HepG2 (cell line): ENCODE results near the gene ELOVL2. TPM values are rescaled to one million over a fixed set of nuclear protein-coding genes. Genes with fewer than 3 reads are reported as not detected.

ENCODE experiments used
- ATAC-seq: fragments of 200-7000 bp; cut with Tn5 transposase; 3 replicates; pipeline ENCODE4 v1.9.1; 2020; ENCODE audit warnings: mild to moderate bottlenecking, moderate library complexity
- BruUV-seq: library from RNA; stranded (reverse); fragments of 400-500 nt; replicated peaks from 2 replicates; lab custom pipeline; 2021; lab: Mats Ljungman, UMichigan
- CTCF ChIA-PET: fragments of 300-600 bp; formaldehyde crosslinking; extraction: SDS; loops from one replicate; lab custom pipeline; 2021; ENCODE audit warnings: low total read pairs, inconsistent platforms, low intra/inter-chr PET ratio; lab: Yijun Ruan, JAX
- POLR2A ChIA-PET: fragments of 350-600 bp; sonication (Branson Sonifier 250); formaldehyde crosslinking; loops from one replicate; lab custom pipeline; 2020; ENCODE audit warnings: antibody characterized with exemption, inconsistent platforms; lab: Yijun Ruan, JAX
- DNase-seq: peaks from one replicate; pipeline ENCODE4 v3.0.0-alpha.2; 2015; ENCODE audit warnings: low spot score
- FAIRE-seq: peaks from 3 replicates; lab custom pipeline; 2011; peaks lifted over from hg19 to GRCh38; lab: Jason Lieb, UNC
- H2AFZ ChIP-seq: one replicate; pipeline ENCODE4 v1.6.1; 2011; ENCODE audit warnings: low read length, inconsistent platforms
- H3K27ac ChIP-seq: fragments of 300-600 bp; 3 replicates; pipeline ENCODE4 v1.8.0; 2011; ENCODE audit warnings: mixed run types, mild to moderate bottlenecking, mixed read lengths, low read length, inconsistent platforms; ENCODE audit not compliant: insufficient read depth; ENCODE audit errors: extremely low read length
- H3K27me3 ChIP-seq, 2 experiments: fragments of 200-600 bp in 1 of 2; 2 replicates in 1 of 2; 3 replicates in 1 of 2; pipeline versions ENCODE4 v1.6.0 to v1.8.0; 2011; ENCODE audit warnings: low read length in 2 of 2, mild to moderate bottlenecking in 2 of 2, moderate library complexity in 2 of 2, inconsistent platforms in 1 of 2; ENCODE audit not compliant: insufficient read depth in 2 of 2, control insufficient read depth in 1 of 2
- H3K36me3 ChIP-seq, 2 experiments: fragments of 200-600 bp in 1 of 2; replicated peaks in 1 of 2; 2 replicates in 1 of 2; 3 replicates in 1 of 2; pipeline versions ENCODE4 v1.5.1 to v1.8.0; 2011; ENCODE audit warnings: low read length in 2 of 2, inconsistent platforms in 1 of 2; ENCODE audit not compliant: insufficient read depth in 2 of 2, control insufficient read depth in 1 of 2
- H3K4me1 ChIP-seq: 2 replicates; pipeline ENCODE4 v1.5.1; 2012; ENCODE audit warnings: low read length, inconsistent platforms; ENCODE audit not compliant: insufficient read depth
- H3K4me2 ChIP-seq: 2 replicates; pipeline ENCODE4 v1.6.0; 2011; ENCODE audit warnings: low read depth, low read length, inconsistent platforms
- H3K4me3 ChIP-seq, 3 experiments: fragments of 200-600 bp in 1 of 3; sonication (generic), shearing (Covaris generic) in 1 of 3; replicated peaks in 1 of 3; 2 replicates each; pipeline ENCODE4 v1.5.1; 2011 to 2016; ENCODE audit warnings: low read length in 3 of 3, inconsistent platforms in 2 of 3, low read depth in 2 of 3, mild to moderate bottlenecking in 2 of 3, control low read depth in 1 of 3, mixed read lengths in 1 of 3; ENCODE audit not compliant: insufficient read depth in 1 of 3
- H3K79me2 ChIP-seq: one replicate; pipeline ENCODE4 v1.6.1; 2011; ENCODE audit warnings: low read length, inconsistent platforms; ENCODE audit not compliant: insufficient read depth
- H3K9ac ChIP-seq: 2 replicates; pipeline ENCODE4 v1.6.0; 2011; ENCODE audit warnings: mild to moderate bottlenecking, low read depth, low read length, inconsistent platforms; ENCODE audit not compliant: insufficient read depth
- H3K9me3 ChIP-seq: 2 replicates; pipeline ENCODE4 v1.5.1; 2012; ENCODE audit warnings: mild to moderate bottlenecking, low read length
- H4K20me1 ChIP-seq: 2 replicates; pipeline ENCODE4 v1.6.0; 2011; ENCODE audit warnings: inconsistent platforms, mild to moderate bottlenecking, low read length, moderate library complexity; ENCODE audit not compliant: insufficient read depth
- DPF2 ChIP-seq: sonication (generic); formaldehyde crosslinking; IDR thresholded peaks from 2 replicates; pipeline ENCODE4 v1.4.0; 2020; ENCODE audit warnings: mild to moderate bottlenecking, low read depth, missing genetic modification reagents, borderline replicate concordance
- ETV6 ChIP-seq: sonication (generic); formaldehyde crosslinking; conservative IDR thresholded peaks from 2 replicates; pipeline ENCODE4 v1.4.0; 2020; ENCODE audit warnings: missing genetic modification reagents
- GABPB1 ChIP-seq: IDR thresholded peaks from 2 replicates; pipeline ENCODE4 v1.6.1; 2016; ENCODE audit warnings: mild to moderate bottlenecking, missing genetic modification reagents, moderate library complexity, missing compliant biosample characterization
- IKZF5 ChIP-seq: IDR thresholded peaks from 2 replicates; pipeline ENCODE4 v1.6.1; 2018; ENCODE audit warnings: missing genetic modification reagents, mild to moderate bottlenecking, missing compliant biosample characterization
- NFIB ChIP-seq: sonication (generic); formaldehyde crosslinking; IDR thresholded peaks from 2 replicates; pipeline ENCODE4 v1.9.0; 2021; ENCODE audit warnings: missing genetic modification reagents, mild to moderate bottlenecking, borderline replicate concordance
- NFKB2 ChIP-seq: sonication (generic); formaldehyde crosslinking; IDR thresholded peaks from 2 replicates; pipeline ENCODE4 v1.4.0; 2020; ENCODE audit warnings: missing genetic modification reagents, borderline replicate concordance
- PRPF4 ChIP-seq: fragments of 200-400 bp; formaldehyde crosslinking; IDR thresholded peaks from 2 replicates; pipeline ENCODE4 v1.6.1; 2016; ENCODE audit warnings: low read length, low read depth; ENCODE audit not compliant: poor library complexity, severe bottlenecking
- SCMH1 ChIP-seq: sonication (generic); formaldehyde crosslinking; IDR thresholded peaks from 2 replicates; pipeline ENCODE4 v1.9.0; 2021; ENCODE audit warnings: missing genetic modification reagents, mild to moderate bottlenecking, borderline replicate concordance
- SETDB1 ChIP-seq: sonication (generic); formaldehyde crosslinking; IDR thresholded peaks from 2 replicates; pipeline ENCODE4 v1.5.1; 2020; ENCODE audit warnings: missing genetic modification reagents, mild to moderate bottlenecking, borderline replicate concordance
- SMAD3 ChIP-seq: sonication (generic); formaldehyde crosslinking; IDR thresholded peaks from 2 replicates; pipeline ENCODE4 v1.4.0; 2020; ENCODE audit warnings: missing genetic modification reagents
- SRF ChIP-seq: IDR thresholded peaks from 2 replicates; pipeline ENCODE4 v1.6.1; 2011; ENCODE audit warnings: mild to moderate bottlenecking, low read depth, low read length, moderate library complexity
- SUZ12 ChIP-seq: fragments of 150-350 bp; IDR thresholded peaks from 2 replicates; pipeline ENCODE4 v1.6.1; 2014; ENCODE audit warnings: low read depth, low read length
- TEAD2 ChIP-seq: sonication (generic); formaldehyde crosslinking; IDR thresholded peaks from 2 replicates; pipeline ENCODE4 v1.9.0; 2021; ENCODE audit warnings: missing genetic modification reagents
- YEATS4 ChIP-seq: sonication (generic); formaldehyde crosslinking; IDR thresholded peaks from 2 replicates; pipeline ENCODE4 v1.4.0; 2020; ENCODE audit warnings: missing genetic modification reagents, borderline replicate concordance
- ZBTB38 ChIP-seq: sonication (generic); formaldehyde crosslinking; IDR thresholded peaks from 2 replicates; pipeline ENCODE4 v1.5.1; 2020; ENCODE audit warnings: mild to moderate bottlenecking, missing genetic modification reagents
- ZEB1 ChIP-seq: IDR thresholded peaks from 2 replicates; pipeline ENCODE4 v1.6.1; 2012; ENCODE audit warnings: mild to moderate bottlenecking, low read depth, inconsistent platforms; ENCODE audit not compliant: insufficient replicate concordance
- ZNF446 ChIP-seq: sonication (generic); formaldehyde crosslinking; IDR thresholded peaks from 2 replicates; pipeline ENCODE4 v1.5.0; 2020; ENCODE audit warnings: mild to moderate bottlenecking, missing genetic modification reagents
- ZNF672 ChIP-seq: sonication (generic); formaldehyde crosslinking; IDR thresholded peaks from 2 replicates; pipeline ENCODE4 v1.8.1; 2022; ENCODE audit warnings: missing genetic modification reagents
- ZNF749 ChIP-seq: sonication (generic); formaldehyde crosslinking; IDR thresholded peaks from 2 replicates; pipeline ENCODE4 v1.8.0; 2022; ENCODE audit warnings: mild to moderate bottlenecking, missing genetic modification reagents, moderate library complexity, borderline replicate concordance
- ZSCAN22 ChIP-seq: sonication (generic); formaldehyde crosslinking; IDR thresholded peaks from 2 replicates; pipeline ENCODE4 v1.4.0; 2020; ENCODE audit warnings: mild to moderate bottlenecking, missing genetic modification reagents
- WGBS: methylation state at CpG from one replicate; pipeline ENCODE4 v1.1.6; 2017; ENCODE audit warnings: low lambda C conversion rate; 5-methylcytosine and 5-hydroxymethylcytosine counted together
- in situ Hi-C: cut with HindIII; loops from 2 replicates; pipeline ENCODE4 v1.10.0; 2017; ENCODE audit warnings: low pct_unique_long_range_greater_than_20kb; ENCODE audit not compliant: extremely low pct_ligation_motif_present
- intact Hi-C: fragments of 100-400 bp; cut with micrococcal nuclease; formaldehyde crosslinking; loops from one replicate; pipeline ENCODE4 v1.10.0; 2022; ENCODE audit not compliant: unreplicated experiment
- polyA plus RNA-seq, 8 experiments: library from polyadenylated mRNA; depleted of rRNA in 3 of 8; stranded (reverse) in 7 of 8; unstranded in 1 of 8; fragments of >200 nt; fragmentation: Illumina TruSeq in 4 of 8; extraction: Trizol in 4 of 8; gene quantifications; 2 replicates each; pipeline versions ENCODE4 v1.2.1 to v1.2.3, GENCODE V29; 2011 to 2016; ENCODE audit warnings: low read depth in 4 of 8, missing spikeins in 1 of 8, mixed read lengths in 1 of 8; ENCODE audit not compliant: insufficient read depth in 1 of 8
- total RNA-seq, 5 experiments: library from RNA; depleted of rRNA; stranded (reverse); fragments of >200 nt; fragmentation: Illumina TruSeq; extraction: Trizol; gene quantifications; 2 replicates each; pipeline ENCODE4 v1.2.3, GENCODE V29; 2016; ENCODE audit warnings: low read depth in 1 of 5
- TF ChIP-seq, protein P1 (sequence below): sonication (generic); formaldehyde crosslinking; IDR thresholded peaks from 2 replicates; pipeline ENCODE4 v1.9.0; 2021; ENCODE audit warnings: missing genetic modification reagents, mild to moderate bottlenecking, borderline replicate concordance
- TF ChIP-seq, protein P2 (sequence below): sonication (generic); formaldehyde crosslinking; IDR thresholded peaks from 2 replicates; pipeline ENCODE4 v1.5.0; 2020; ENCODE audit warnings: mild to moderate bottlenecking, missing genetic modification reagents

The ELOVL2 gene
- total and polyA plus RNA-seq, 2 of the 13 experiments (the other 11 are each of a cell fraction or from before 2014, with no cell fraction given) = 43.6 to 65.4 TPM

DNA sequence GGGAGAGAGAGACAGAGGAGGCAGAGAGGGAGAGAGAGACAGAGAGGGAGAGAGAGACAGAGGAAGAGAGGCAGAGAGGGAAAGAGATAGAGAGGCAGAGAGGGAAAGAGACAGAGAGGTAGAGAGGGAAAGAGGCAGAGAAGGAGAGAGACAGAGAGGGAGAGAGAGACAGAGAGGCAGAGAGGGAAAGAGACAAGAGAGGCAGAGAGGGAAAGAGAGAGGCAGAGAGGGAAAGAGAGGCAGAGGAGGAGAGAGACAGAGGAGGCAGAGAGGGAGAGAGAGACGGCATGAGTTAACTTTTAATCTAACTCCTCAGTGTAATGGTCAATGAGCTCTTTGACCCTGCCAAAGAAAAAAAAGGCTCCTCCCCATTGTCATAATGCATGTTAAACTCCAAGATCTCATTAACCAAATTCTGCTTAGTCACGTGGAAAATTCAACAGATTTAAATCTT, 7.1 kb downstream of the ELOVL2 start:
- CTCF ChIA-PET = interaction anchor here (0.9 kb wide), 1 partner anchor 85 kb away, joined by 3 read pairs; no protein-coding TSS in a partner anchor
- peak overlapping the region; percentile 82 for H3K4me2 ChIP-seq
- DNase-seq (no peak), FAIRE-seq (no peak), ATAC-seq (peak; percentile 81)
- intact Hi-C loops (no loop called here), in situ Hi-C loops (no loop called here)
- 1% methylated on average over 2 of the region's 2 CpGs for WGBS
- peaks cover 80% of the 10 kb centered on the region for H3K4me1 ChIP-seq
- H3K4me3 ChIP-seq = peak overlapping the region in 2 of 3 experiments; percentile 12 to 15; a peak in 2 of 6 replicates
- H3K9me3 ChIP-seq = no peaks in the 10 kb centered on the region
- H2AFZ ChIP-seq = no peak overlapping the region
- H3K36me3 ChIP-seq = no peaks in the 10 kb centered on the region
- BruUV-seq = no TSS peak
- no peaks in the 10 kb centered on the region for H4K20me1 ChIP-seq
- POLR2A ChIA-PET = interaction anchor here (0.7 to 6.1 kb wide), 5 partner anchors 25 to 86 kb away, joined by 3 to 52 read pairs (median 5); no protein-coding TSS in a partner anchor
- H3K27ac ChIP-seq = peak overlapping the region; percentile 67
- peak overlapping the region; percentile 62 for H3K9ac ChIP-seq
- peaks cover 97% of the 10 kb centered on the region for H3K79me2 ChIP-seq
- no peaks in the 10 kb centered on the region for H3K27me3 ChIP-seq
- no peak for TF ChIP-seq SCMH1
- no peak for TF ChIP-seq SETDB1 (CRISPR knock-in tag)
- peak; percentile 30; the same call in 1 of the 2 replicates for TF ChIP-seq ZNF749 (CRISPR knock-in tag)
- TF ChIP-seq ZNF446 = no peak
- TF ChIP-seq, protein P1, sequence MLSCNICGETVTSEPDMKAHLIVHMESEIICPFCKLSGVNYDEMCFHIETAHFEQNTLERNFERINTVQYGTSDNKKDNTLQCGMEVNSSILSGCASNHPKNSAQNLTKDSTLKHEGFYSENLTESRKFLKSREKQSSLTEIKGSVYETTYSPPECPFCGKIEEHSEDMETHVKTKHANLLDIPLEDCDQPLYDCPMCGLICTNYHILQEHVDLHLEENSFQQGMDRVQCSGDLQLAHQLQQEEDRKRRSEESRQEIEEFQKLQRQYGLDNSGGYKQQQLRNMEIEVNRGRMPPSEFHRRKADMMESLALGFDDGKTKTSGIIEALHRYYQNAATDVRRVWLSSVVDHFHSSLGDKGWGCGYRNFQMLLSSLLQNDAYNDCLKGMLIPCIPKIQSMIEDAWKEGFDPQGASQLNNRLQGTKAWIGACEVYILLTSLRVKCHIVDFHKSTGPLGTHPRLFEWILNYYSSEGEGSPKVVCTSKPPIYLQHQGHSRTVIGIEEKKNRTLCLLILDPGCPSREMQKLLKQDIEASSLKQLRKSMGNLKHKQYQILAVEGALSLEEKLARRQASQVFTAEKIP (CRISPR knock-in tag) = no peak
- TF ChIP-seq YEATS4 (CRISPR knock-in tag) = 0 out of 2 replicates have a peak, but pooled peaks have one; percentile 26
- TF ChIP-seq NFIB (CRISPR knock-in tag) = no peak
- TF ChIP-seq TEAD2 (CRISPR knock-in tag) = no peak
- TF ChIP-seq NFKB2 (CRISPR knock-in tag) = no peak
- TF ChIP-seq ZBTB38 (CRISPR knock-in tag) = no peak
- TF ChIP-seq DPF2 (CRISPR knock-in tag) = no peak
- TF ChIP-seq ZEB1 = no peak
- no peak for TF ChIP-seq GABPB1 (CRISPR knock-in tag)
- no peak for TF ChIP-seq SRF
- no peak for TF ChIP-seq SMAD3 (CRISPR knock-in tag)
- TF ChIP-seq ETV6 = no peak
- no peak for TF ChIP-seq ZSCAN22 (CRISPR knock-in tag)
- TF ChIP-seq SUZ12 = no peak
- no peak for TF ChIP-seq IKZF5 (CRISPR knock-in tag)
- TF ChIP-seq PRPF4 = no peak
- TF ChIP-seq, protein P2, sequence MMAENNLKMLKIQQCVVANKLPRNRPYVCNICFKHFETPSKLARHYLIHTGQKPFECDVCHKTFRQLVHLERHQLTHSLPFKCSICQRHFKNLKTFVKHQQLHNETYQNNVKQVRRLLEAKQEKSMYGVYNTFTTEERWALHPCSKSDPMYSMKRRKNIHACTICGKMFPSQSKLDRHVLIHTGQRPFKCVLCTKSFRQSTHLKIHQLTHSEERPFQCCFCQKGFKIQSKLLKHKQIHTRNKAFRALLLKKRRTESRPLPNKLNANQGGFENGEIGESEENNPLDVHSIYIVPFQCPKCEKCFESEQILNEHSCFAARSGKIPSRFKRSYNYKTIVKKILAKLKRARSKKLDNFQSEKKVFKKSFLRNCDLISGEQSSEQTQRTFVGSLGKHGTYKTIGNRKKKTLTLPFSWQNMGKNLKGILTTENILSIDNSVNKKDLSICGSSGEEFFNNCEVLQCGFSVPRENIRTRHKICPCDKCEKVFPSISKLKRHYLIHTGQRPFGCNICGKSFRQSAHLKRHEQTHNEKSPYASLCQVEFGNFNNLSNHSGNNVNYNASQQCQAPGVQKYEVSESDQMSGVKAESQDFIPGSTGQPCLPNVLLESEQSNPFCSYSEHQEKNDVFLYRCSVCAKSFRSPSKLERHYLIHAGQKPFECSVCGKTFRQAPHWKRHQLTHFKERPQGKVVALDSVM (CRISPR knock-in tag) = peak; percentile 57
- no peak for TF ChIP-seq ZNF672 (CRISPR knock-in tag)
